Activated T-helper 17 cell treated with anti-CD3 and anti-CD28 coated beads, Interleukin-2, amount 50 U/mL, for 72 hours (primary cell): ENCODE results near the gene STK40. TPM values are rescaled to one million over a fixed set of nuclear protein-coding genes. Genes with fewer than 3 reads are reported as not detected.
A peak's percentile ranks its signal among the peaks of the same experiment; 100 is the strongest.

Source experiments
- ATAC-seq: fragments of 150-1000 bp; cut with Tn5 transposase; replicated peaks from 2 replicates; pipeline ENCODE4 v1.10.0; 2021; ENCODE audit warnings: mild to moderate bottlenecking, moderate library complexity
- H3K27ac Mint-ChIP-seq: one replicate; pipeline ENCODE4 v1.8.0; 2022; ENCODE audit warnings: mixed read lengths
- H3K27me3 Mint-ChIP-seq: one replicate; pipeline ENCODE4 v1.8.0; 2022; ENCODE audit warnings: mixed read lengths
- H3K36me3 Mint-ChIP-seq: one replicate; pipeline ENCODE4 v1.8.0; 2022; ENCODE audit warnings: low read depth, mild to moderate bottlenecking, mixed read lengths
- H3K4me1 Mint-ChIP-seq: one replicate; pipeline ENCODE4 v1.8.0; 2022; ENCODE audit warnings: mixed read lengths
- H3K4me3 Mint-ChIP-seq: one replicate; pipeline ENCODE4 v1.8.0; 2022; ENCODE audit warnings: mild to moderate bottlenecking, mixed read lengths
- H3K9me3 Mint-ChIP-seq: one replicate; pipeline ENCODE4 v1.8.0; 2022; ENCODE audit warnings: mixed read lengths
- total RNA-seq, 2 donors: library from RNA; stranded (reverse); gene quantifications; one replicate each; pipeline ENCODE4 v1.2.3, GENCODE V29; 2022

STK40 gene
- total RNA-seq, 2 donors from 2014 or later: 44.1 to 56.8 TPM

DNA sequence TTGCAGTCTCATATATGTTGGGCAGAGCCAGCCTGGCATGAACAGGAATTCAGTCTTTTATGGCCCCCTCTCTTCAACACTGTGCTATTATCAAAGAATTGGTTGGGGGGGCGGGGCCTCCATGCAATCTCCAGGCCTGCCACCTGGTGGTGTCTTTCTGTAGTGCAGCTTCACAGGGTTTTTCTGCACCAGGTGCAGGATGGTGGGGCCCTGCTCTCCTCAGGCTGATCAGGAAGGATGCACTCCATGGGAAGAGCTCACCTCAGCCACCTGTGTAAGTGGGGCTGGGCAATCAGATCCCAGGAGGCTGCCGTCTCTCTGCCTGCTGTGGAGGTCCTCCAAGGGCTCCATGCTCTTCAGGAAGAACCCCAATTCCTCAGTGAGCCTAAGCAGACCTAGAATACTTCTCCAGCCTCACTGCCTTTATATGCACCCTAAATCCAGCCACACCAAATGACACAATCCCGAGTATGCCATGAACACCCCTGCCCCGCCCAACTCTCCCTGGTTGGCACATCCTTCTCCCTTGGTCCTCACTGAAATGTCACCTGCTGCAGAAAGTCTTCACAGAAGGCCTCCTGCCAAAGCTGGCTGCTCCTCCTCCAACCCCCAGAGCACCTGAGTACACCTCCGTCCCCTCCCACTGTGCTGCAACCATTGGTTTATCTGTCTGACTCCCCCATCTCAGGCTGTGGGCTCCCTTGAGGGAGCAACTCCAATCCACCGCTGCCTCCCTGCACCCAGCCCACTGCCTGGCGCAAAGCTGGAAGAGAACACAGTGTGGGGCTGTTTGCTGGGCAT lies 16.5 kb downstream of the STK40 start:
- Mint-ChIP-seq H3K36me3 (peaks cover 23% of the 10 kb centered on the region), H3K27ac (peak overlapping the region; percentile 9), H3K4me3 (no peak overlapping the region), H3K4me1 (peaks cover 19% of the 10 kb centered on the region), H3K27me3 (no peaks in the 10 kb centered on the region), H3K9me3 (no peaks in the 10 kb centered on the region)
- ATAC-seq: peak; percentile 27

DNA sequence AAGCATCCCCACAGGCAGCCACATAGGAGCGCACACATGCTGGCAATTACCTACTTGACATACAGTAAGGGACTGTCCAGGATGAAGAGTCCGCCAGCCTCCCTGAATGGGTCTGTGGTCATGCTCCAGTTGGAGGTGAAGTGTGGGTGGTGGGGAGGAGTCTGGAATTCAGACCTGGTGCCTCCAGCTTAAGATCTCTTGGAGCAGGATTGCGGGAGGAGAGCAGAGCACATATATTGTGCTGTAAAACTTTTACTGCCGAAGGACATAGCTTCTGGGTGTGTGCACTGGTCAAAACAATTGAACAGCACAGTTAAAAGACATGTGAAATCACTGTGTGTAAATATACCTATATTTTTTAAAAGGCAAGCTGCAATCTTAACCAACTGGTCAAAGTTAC lies 17.9 kb downstream of the STK40 start:
- Mint-ChIP-seq H3K4me3 (peak overlapping the region; percentile 71), H3K9me3 (no peaks in the 10 kb centered on the region), H3K27me3 (no peaks in the 10 kb centered on the region), H3K36me3 (peaks cover 21% of the 10 kb centered on the region), H3K4me1 (peaks cover 14% of the 10 kb centered on the region), H3K27ac (peak overlapping the region; percentile 91)
- no peak for ATAC-seq

DNA sequence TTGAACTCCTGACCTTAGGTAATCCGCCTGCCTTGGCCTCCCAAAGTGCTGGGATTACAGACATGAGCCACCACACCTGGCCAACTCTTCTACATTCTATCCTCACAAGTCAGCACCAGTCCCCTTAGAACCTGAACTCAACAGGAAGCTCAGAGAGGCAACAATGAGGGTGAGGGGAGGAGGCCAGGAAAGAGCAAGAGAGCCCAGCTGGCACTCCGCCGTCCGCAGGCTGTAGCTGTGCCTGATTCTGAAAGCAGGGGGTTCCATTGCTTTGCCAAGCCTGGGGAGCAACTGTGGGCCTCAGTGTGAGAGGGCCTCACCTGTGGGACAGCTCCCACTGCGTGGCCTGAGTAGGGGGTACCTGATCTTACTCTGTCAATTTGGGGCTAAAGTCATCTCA lies 18.7 kb downstream of the STK40 start:
- peaks cover 28% of the 10 kb centered on the region for H3K36me3 Mint-ChIP-seq
- peaks cover 14% of the 10 kb centered on the region for H3K4me1 Mint-ChIP-seq
- H3K4me3 Mint-ChIP-seq: peak overlapping the region; percentile 71
- ATAC-seq: no peak
- H3K27me3 Mint-ChIP-seq: no peaks in the 10 kb centered on the region
- H3K27ac Mint-ChIP-seq: peak overlapping the region; percentile 91
- H3K9me3 Mint-ChIP-seq: no peaks in the 10 kb centered on the region

DNA sequence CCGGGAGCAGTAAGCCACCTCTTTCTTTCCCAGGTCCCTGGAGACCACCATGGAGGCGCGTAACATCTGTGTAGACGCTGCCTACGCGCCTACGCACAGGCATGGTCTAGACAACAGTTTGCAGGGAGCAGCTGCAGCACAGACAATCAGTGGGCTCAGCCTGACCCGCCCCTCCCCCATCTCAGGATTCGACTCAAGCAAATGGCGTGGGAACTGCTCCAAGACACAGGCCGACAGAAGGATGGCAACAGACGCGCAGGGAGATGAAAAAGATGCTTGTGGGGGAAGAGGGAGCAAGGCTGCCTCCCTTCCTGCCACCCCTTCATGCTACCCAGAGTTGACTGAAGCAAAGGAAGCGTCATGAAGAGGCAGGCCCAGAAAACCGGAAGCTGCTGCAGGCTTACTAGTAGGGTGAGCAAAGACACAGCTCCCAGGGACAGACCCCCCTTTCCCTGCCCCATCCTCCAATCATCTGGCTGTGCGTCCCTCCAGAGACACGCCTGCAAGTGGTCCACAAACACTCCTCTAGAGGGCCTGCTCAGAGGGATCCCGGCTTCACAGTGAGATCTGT lies 19.5 kb downstream of the STK40 start:
- Mint-ChIP-seq H3K27me3 (no peaks in the 10 kb centered on the region), H3K27ac (peak overlapping the region; percentile 91), H3K9me3 (no peaks in the 10 kb centered on the region), H3K4me1 (peaks cover 14% of the 10 kb centered on the region), H3K4me3 (peak overlapping the region; percentile 71), H3K36me3 (peaks cover 37% of the 10 kb centered on the region)
- peak; percentile 80 for ATAC-seq

DNA sequence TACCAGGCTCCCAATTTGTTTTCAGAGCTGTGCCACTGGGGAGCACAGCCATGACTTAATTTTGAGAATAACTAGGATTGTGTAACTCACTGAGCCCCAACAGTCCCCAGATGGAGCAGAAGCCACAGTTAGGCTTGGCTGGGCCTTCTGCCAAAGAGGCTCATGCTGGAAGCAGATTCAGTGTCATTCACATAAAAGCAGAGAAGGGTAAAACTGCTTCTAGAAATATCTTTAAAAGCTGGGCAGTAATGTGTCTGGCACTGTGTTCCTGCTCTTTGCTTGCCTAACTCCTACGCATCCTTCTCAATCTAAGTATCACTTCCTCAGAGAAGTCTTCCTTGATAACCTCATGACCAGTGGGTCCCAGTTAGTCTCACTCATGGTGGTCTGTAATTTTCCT lies 20.3 kb downstream of the STK40 start:
- Mint-ChIP-seq H3K4me3 (no peak overlapping the region), H3K36me3 (peaks cover 37% of the 10 kb centered on the region), H3K4me1 (peaks cover 14% of the 10 kb centered on the region), H3K9me3 (no peaks in the 10 kb centered on the region), H3K27ac (peak overlapping the region; percentile 91), H3K27me3 (no peaks in the 10 kb centered on the region)
- no peak for ATAC-seq

DNA sequence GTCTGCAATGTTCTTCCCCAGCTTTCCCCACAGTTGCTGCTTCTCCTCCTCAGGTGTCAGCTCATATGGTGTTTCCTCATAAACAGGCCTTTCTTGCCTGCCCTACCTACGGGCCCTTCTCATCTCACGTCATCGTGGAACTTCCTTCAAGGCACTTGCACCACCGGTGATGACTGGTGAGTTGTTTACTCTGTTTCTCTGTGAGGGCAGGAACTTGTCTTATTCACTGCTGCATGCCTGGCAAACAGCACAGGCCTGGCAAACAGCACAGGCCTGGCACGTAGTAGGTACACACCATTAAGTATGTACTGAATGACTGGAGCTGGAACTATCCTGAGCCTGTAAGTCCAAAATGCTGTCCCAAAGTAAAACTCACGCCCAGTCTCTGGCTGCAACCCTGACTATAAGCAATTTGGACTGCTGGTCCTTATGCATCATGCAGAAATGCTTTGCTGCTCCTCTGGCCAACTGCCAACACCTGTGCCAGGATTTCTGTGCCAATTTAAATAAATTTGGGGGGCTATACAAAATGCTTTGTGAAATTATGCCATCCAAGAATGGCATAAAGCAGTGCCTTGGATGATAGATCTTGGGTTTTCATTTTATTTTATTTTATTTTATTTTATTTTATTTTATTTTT lies 25.7 kb downstream of the STK40 start:
- peaks cover 6% of the 10 kb centered on the region for H3K4me1 Mint-ChIP-seq
- H3K9me3 Mint-ChIP-seq: no peaks in the 10 kb centered on the region
- ATAC-seq: peak; percentile 95
- peaks cover 74% of the 10 kb centered on the region for H3K36me3 Mint-ChIP-seq
- H3K27me3 Mint-ChIP-seq: no peaks in the 10 kb centered on the region
- H3K4me3 Mint-ChIP-seq: peak overlapping the region; percentile 61
- peak overlapping the region; percentile 95 for H3K27ac Mint-ChIP-seq

DNA sequence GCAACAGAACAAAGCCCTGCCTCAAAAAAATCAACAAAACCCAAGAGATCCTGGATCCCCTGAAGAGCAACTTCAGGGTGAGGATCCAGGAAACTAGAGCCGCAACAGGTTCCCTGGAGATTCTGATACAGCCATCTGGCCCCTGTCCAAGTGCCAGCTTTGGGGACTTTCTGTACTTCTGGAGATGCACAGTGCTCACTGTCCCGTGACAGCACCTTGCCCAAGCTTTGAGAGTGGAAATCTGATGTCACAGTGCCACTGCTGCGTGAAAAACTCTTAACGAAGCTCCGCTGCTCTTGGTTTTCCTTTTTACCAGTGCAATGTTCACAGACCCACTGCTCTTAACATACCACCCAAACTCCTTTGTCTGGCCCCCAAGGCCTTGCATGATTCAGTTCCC lies 26.3 kb downstream of the STK40 start:
- Mint-ChIP-seq H3K9me3 (no peaks in the 10 kb centered on the region), H3K36me3 (peaks cover 78% of the 10 kb centered on the region), H3K27ac (peak overlapping the region; percentile 95), H3K27me3 (no peaks in the 10 kb centered on the region), H3K4me3 (peak overlapping the region; percentile 61), H3K4me1 (peaks cover 6% of the 10 kb centered on the region)
- no peak for ATAC-seq

DNA sequence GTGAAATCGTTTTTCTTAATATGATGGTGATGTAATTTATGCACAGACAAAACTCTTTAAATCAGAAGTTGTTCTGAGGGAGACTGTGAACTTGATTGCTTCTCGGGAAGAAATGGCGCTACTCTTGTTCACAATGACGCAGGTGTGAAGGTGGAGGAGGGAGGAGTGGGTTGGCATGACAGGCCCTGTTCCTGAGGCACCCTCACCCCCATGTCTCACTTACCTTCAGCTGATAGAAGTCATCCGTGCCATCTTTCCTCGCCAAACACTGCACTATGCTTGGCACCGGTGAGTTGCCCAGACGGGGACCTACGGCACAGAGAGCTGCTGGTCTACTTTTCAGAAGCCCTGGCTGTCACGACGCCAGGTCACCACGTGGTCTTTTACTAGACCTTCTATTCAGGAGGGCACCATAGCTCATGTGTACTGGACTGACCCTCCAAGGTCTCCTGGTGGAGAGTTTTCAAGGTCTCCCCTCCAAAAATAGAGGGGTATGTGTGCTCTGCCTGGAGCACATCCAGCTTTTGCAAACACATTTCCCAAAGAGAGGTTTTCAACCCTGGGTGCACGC lies 27.1 kb downstream of the STK40 start:
- ATAC-seq: no peak
- H3K9me3 Mint-ChIP-seq: no peaks in the 10 kb centered on the region
- peaks cover 6% of the 10 kb centered on the region for H3K4me1 Mint-ChIP-seq

DNA sequence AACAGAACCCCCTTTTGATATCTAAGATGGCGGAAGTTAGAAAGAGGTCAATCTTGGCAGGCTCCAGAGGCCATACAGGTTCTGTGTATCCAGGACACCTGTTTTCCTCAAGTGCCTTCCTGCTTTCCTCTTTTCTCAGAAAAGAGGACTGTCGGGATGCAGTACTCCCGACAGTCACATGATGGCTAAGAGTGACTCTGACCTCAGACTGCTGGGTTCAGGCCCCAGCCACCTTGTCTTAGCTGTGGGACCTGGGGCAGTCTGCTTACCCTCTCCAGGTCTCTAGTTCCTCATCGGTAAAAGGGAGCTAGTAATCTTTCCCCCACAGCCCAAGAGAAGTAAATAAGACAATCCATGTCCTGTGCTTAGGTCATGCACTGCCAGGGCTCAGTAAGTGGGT lies 29.9 kb downstream of the STK40 start:
- ATAC-seq: no peak
- Mint-ChIP-seq H3K4me3 (no peak overlapping the region), H3K9me3 (no peaks in the 10 kb centered on the region), H3K36me3 (peaks cover 74% of the 10 kb centered on the region), H3K4me1 (peaks cover 20% of the 10 kb centered on the region), H3K27me3 (no peaks in the 10 kb centered on the region), H3K27ac (no peak overlapping the region)

More for the DNA sequence above, 27.1 kb downstream of the STK40 start:
- H3K27ac Mint-ChIP-seq: peak overlapping the region; percentile 95
- peaks cover 86% of the 10 kb centered on the region for H3K36me3 Mint-ChIP-seq
- no peaks in the 10 kb centered on the region for H3K27me3 Mint-ChIP-seq
- H3K4me3 Mint-ChIP-seq: no peak overlapping the region

DNA sequence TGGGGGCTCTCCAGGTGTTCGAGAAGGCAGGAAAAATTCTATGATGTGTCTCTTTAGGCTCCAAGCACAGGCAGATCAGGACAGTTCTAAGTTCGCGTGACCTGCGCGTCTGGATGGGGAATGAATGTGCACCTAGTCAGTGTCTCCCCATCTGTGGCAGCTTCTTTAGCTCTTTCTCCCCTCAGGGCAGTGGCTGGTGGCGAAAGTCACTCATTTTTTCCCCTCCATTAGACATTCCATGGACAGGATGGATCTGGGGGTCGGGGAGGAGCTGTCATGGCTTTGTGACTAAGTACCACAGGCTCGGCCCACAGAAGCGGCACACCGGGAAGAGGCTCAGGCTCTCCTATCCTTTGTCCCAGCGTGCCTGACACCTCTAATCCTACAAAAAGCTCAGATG lies 31.2 kb downstream of the STK40 start:
- no peak for ATAC-seq
- Mint-ChIP-seq H3K4me1 (peaks cover 18% of the 10 kb centered on the region), H3K36me3 (peaks cover 71% of the 10 kb centered on the region), H3K9me3 (no peaks in the 10 kb centered on the region), H3K4me3 (no peak overlapping the region), H3K27me3 (no peaks in the 10 kb centered on the region), H3K27ac (peak overlapping the region; percentile 54)

DNA sequence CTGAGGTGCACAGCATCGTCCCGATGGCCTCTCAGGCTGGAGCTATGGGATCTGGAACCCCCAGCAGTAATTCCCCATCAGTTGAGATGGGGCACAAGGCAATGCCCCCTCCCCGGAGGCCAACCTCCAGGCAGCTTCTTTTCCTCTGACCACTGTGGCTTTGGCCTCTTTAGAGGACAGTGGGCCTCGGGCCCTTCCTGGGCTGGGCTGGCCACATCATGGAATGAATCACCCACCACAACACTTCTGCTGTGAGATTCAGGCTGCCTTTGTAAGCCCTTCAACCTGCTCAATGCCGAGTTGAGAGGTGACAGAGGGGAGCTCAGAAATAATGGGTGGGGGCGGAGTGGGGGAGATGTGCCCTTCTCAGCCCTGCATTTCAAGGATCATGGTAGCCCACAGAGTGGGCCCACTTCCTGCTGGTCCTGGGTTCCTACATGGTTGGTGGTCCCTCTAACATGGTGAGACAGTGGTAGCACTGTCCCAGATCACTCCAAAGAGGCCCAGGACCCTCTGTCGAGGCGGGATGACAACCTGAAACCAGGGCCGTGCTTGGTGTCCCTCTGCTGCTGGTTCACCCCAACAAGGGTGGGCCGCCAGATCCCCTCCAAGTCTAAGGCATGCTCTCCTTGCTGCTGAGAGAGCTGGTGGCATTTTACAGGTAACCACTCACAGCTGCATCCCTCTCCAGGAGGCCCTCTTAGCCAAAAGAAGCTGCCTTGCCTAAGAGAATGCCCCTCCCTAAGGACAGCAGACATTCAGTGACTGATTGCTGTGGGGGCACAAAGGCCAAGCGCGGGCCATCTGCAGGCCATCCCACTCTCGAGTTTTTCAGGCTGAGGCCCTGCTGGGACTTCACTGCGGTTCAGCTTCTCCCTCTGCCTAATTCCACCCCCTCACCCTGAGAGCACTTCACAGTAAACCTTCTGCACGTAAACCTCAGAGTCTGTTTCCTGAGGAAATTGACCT lies 32.5 kb downstream of the STK40 start:
- Mint-ChIP-seq H3K4me1 (peaks cover 18% of the 10 kb centered on the region), H3K36me3 (peaks cover 64% of the 10 kb centered on the region), H3K4me3 (no peak overlapping the region), H3K9me3 (no peaks in the 10 kb centered on the region), H3K27me3 (no peaks in the 10 kb centered on the region), H3K27ac (peak overlapping the region; percentile 34)
- ATAC-seq: no peak

DNA sequence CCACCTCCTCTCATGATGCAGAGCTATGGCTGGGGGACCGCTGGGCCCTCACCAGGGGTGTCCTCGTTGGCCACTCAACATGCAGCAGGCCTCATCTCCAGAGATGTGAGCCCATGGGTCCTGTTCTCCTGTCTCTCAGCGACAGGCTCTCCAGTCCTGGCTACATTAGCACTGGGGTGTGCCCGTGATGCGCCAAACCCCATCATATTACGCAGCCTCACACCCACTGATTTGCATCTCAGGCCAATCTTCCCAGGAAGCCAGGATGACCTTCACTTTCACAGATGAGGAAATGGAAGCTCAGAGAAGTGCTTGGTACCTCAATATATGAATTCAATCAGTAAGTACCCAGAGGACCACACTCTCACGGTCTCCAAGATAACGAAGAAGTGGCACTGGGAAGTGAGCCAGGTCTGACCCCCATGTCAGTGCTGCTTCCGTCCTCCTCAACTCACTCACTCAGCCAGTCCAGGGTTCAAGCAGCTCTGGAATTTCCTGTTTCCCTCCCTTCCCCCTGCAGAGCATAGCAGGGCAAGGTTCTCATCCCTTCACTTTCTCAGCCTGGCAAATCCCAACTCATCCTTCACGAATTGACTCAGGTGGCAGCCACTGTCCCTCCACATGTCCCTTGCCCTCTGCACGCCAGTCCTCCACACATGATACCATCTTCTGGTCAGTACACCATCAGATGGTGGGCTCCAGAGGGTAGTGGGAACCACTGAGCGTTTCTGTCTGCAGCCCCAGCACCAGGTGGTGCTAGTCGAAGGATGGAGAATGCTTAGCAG lies 33.4 kb downstream of the STK40 start:
- Mint-ChIP-seq H3K27me3 (no peaks in the 10 kb centered on the region), H3K9me3 (no peaks in the 10 kb centered on the region), H3K4me3 (no peak overlapping the region), H3K36me3 (peaks cover 64% of the 10 kb centered on the region), H3K4me1 (peaks cover 18% of the 10 kb centered on the region), H3K27ac (peak overlapping the region; percentile 34)
- ATAC-seq: no peak

DNA sequence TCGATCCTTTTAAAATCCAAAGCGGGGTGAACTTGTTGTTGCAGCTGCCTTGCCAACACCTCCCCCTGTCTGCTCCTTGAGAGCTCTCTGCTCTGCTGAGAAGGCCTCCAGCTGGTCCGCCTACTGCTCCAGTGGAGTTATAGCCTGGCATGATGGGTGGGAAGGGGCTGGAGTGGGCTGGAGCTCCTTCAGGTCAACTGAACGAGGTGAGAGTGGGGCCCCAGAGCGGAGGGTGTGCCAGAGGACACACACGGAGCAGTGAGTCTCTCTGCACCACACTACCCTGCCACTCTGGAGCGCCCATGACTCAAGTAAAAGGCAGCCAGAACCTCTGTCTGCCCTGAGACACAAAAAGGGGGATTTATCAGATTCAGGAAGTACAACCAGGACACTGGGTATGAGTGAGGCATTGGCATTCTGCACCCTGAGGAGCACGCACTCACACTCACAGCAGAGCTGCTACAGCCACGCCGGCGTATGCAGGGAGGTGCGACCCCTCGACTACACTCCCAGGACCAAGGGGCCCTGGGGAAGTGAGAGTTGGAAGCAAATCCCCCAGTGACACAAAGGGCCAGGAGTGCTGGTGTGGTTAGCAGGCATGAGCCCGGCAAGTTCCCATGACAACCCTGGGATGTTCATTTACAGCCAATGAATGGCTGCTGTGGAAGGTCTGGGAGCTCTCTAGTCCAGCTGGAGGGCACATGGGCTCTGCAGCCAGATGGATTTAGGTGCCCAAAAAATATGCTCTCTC lies 34.3 kb downstream of the STK40 start:
- ATAC-seq: peak; percentile 16
- H3K9me3 Mint-ChIP-seq: no peaks in the 10 kb centered on the region
- H3K4me3 Mint-ChIP-seq: peak overlapping the region; percentile 58

More for the DNA sequence above, 34.3 kb downstream of the STK40 start:
- Mint-ChIP-seq H3K4me1 (peaks cover 18% of the 10 kb centered on the region), H3K36me3 (peaks cover 65% of the 10 kb centered on the region), H3K27me3 (no peaks in the 10 kb centered on the region), H3K27ac (peak overlapping the region; percentile 81)
